OCI-LY3 (cell line): ENCODE results near the gene SPSB1.

Source experiments
- CTCF ChIP-seq: fragments of 200-600, 300-600 bp; sonication (generic); IDR thresholded peaks from 2 replicates; pipeline ENCODE4 v1.5.1; 2014; ENCODE audit warnings: antibody characterized with exemption, low read length, low read depth
- EZH2phosphoT487 ChIP-seq: fragments of 200-600 bp; shearing (Covaris generic); IDR thresholded peaks from 2 replicates; pipeline ENCODE4 v1.6.1; 2018; ENCODE audit warnings: antibody characterized with exemption, mixed run types, low read depth

GRCh38 chr1:9284061-9284460 lies 8.6 kb upstream of the SPSB1 start:
- TF ChIP-seq CTCF, result no peak
- TF ChIP-seq EZH2phosphoT487, result no peak
